Epithelial cell of esophagus (primary cell): Measurements from ENCODE around the gene FBXO3.

Source experiments
- DNase-seq: peaks from one replicate; pipeline ENCODE4 v3.0.0; 2010; ENCODE audit warnings: low read depth
- H3K4me3 ChIP-seq: 2 replicates; pipeline ENCODE4 v1.5.1; 2011; ENCODE audit warnings: mild to moderate bottlenecking, low read length, control low read depth
- CTCF ChIP-seq: IDR thresholded peaks from 2 replicates; pipeline ENCODE4 v1.5.1; 2011; ENCODE audit warnings: low read depth, mild to moderate bottlenecking, low read length, control low read depth, inconsistent platforms; ENCODE audit not compliant: insufficient read depth; ENCODE audit errors: missing control alignments

Gene FBXO3

GRCh38 chr11:33700502-33701271, 73.6 kb downstream of the FBXO3 start, which contains the start of gene C11orf91:
TSS of gene C11orf91 (minus strand) at chr11:33700826. CDS start at chr11:33700740, 86 bp downstream.
- TF ChIP-seq CTCF, result no peak
- DNase-seq, result peak; percentile 96
- H3K4me3 ChIP-seq, result peak within 1 kb of the TSS; percentile 64

GRCh38 chr11:33700063-33700501, 74.2 kb downstream of the FBXO3 start:
- no peak for DNase-seq
- peak overlapping the region; percentile 9 for H3K4me3 ChIP-seq
- no peak for TF ChIP-seq CTCF

- H3K4me3 ChIP-seq, result no peak overlapping the region
- TF ChIP-seq CTCF, result no peak
- DNase-seq, result peak; percentile 51
Measured at GRCh38 chr11:33699515-33700062, 74.7 kb downstream of the FBXO3 start.

GRCh38 chr11:33698921-33699320, 75.4 kb downstream of the FBXO3 start:
- no peak overlapping the region for H3K4me3 ChIP-seq
- DNase-seq, result no peak
- TF ChIP-seq CTCF, result no peak

GRCh38 chr11:33697997-33698396, 76.3 kb downstream of the FBXO3 start:
- TF ChIP-seq CTCF, result no peak
- DNase-seq, result no peak
- H3K4me3 ChIP-seq, result no peak overlapping the region

GRCh38 chr11:33696931-33697638, 77.2 kb downstream of the FBXO3 start:
- DNase-seq, result peak; percentile 70
- no peak overlapping the region for H3K4me3 ChIP-seq
- TF ChIP-seq CTCF, result no peak
